OCI-LY7 (cell line): Measurements from ENCODE around the gene THAP7. TPM values are rescaled to one million over a fixed set of nuclear protein-coding genes. Genes with fewer than 3 reads are reported as not detected.
"Not testable (repeated sequence)": the region's sequence is repeated elsewhere in the genome, so short reads cannot be mapped to it uniquely, and the experiment has no call there.

Experiments used
- Bru-seq: library from RNA; stranded (reverse); fragments of 400-500 nt; gene quantifications from one replicate; lab custom pipeline; 2021; lab: Mats Ljungman, UMichigan
- BruChase-seq, 2 experiments: library from RNA; stranded (reverse); fragments of 400-500 nt; gene quantifications; one replicate each; lab custom pipeline; 2021; lab: Mats Ljungman, UMichigan
- BruUV-seq: library from RNA; stranded (reverse); fragments of 400-500 nt; replicated peaks from 2 replicates; lab custom pipeline; 2021; lab: Mats Ljungman, UMichigan
- CTCF ChIA-PET: fragments of 300-600 bp; sonication (Branson Sonifier 250); formaldehyde crosslinking; loops from one replicate; lab custom pipeline; 2022; ENCODE audit warnings: antibody characterized with exemption; ENCODE audit not compliant: unreplicated experiment; lab: Charles Lee
- POLR2A ChIA-PET: fragments of 300-600 bp; sonication (Branson Sonifier 250); formaldehyde crosslinking; loops from one replicate; lab custom pipeline; 2022; ENCODE audit warnings: antibody characterized with exemption; lab: Charles Lee
- DNase-seq: peaks from one replicate; pipeline ENCODE4 v3.0.0-alpha.2; 2015; ENCODE audit warnings: low spot score
- H2AFZ ChIP-seq: fragments of 200-600 bp; sonication (generic), shearing (Covaris generic); 2 replicates; pipeline ENCODE4 v1.6.1; 2014; ENCODE audit warnings: mild to moderate bottlenecking, antibody characterized with exemption, low read length, moderate library complexity
- H3K27ac ChIP-seq: fragments of 200-600 bp; sonication (generic); 2 replicates; pipeline ENCODE4 v1.5.1; 2014; ENCODE audit warnings: mixed run types, low read depth, mild to moderate bottlenecking, moderate library complexity, low read length, inconsistent platforms; ENCODE audit not compliant: poor library complexity, severe bottlenecking
- H3K36me3 ChIP-seq: fragments of 200-600 bp; sonication (generic); 2 replicates; pipeline ENCODE4 v1.6.1; 2014; ENCODE audit warnings: mild to moderate bottlenecking, antibody characterized with exemption, low read length, moderate library complexity, mixed read lengths; ENCODE audit not compliant: insufficient read depth
- H3K4me1 ChIP-seq: fragments of 200-600 bp; sonication (generic); 2 replicates; pipeline ENCODE4 v1.5.1; 2014; ENCODE audit warnings: mild to moderate bottlenecking, low read length; ENCODE audit not compliant: insufficient read depth, poor library complexity, severe bottlenecking
- H3K4me2 ChIP-seq: fragments of 200-600 bp; sonication (generic); 2 replicates; pipeline ENCODE4 v1.6.1; 2014; ENCODE audit warnings: mild to moderate bottlenecking, low read length
- H3K4me3 ChIP-seq: fragments of 200-600 bp; sonication (generic); 2 replicates; pipeline ENCODE4 v1.5.1; 2014; ENCODE audit warnings: mild to moderate bottlenecking, low read depth, low read length; ENCODE audit not compliant: poor library complexity, severe bottlenecking
- H3K79me2 ChIP-seq: fragments of 200-600 bp; sonication (generic); 2 replicates; pipeline ENCODE4 v1.6.1; 2016; ENCODE audit warnings: low read depth, mild to moderate bottlenecking, low read length, moderate library complexity, mixed read lengths; ENCODE audit not compliant: insufficient read depth
- H3K9me2 ChIP-seq: fragments of 200-600 bp; sonication (generic); 2 replicates; pipeline ENCODE4 v1.6.1; 2016; ENCODE audit warnings: mild to moderate bottlenecking, low read length, mixed read lengths; ENCODE audit not compliant: insufficient read depth
- H3K9me3 ChIP-seq: fragments of 200-600 bp; sonication (generic); 2 replicates; pipeline ENCODE4 v1.6.1; 2014; ENCODE audit warnings: mild to moderate bottlenecking, mixed run types, low read length, mixed read lengths
- H4K20me1 ChIP-seq: fragments of 200-600 bp; sonication (generic); 2 replicates; pipeline ENCODE4 v1.6.1; 2014; ENCODE audit warnings: mild to moderate bottlenecking, antibody characterized with exemption, low read length, moderate library complexity, mixed read lengths; ENCODE audit not compliant: insufficient read depth
- CTCF ChIP-seq: fragments of 200-600 bp; sonication (generic); conservative IDR thresholded peaks from 2 replicates; pipeline ENCODE4 v1.5.1; 2014; ENCODE audit warnings: mild to moderate bottlenecking, antibody characterized with exemption, low read length, moderate library complexity, mixed read lengths
- EZH2phosphoT487 ChIP-seq: fragments of 200-600 bp; sonication (generic); IDR thresholded peaks from 2 replicates; pipeline ENCODE4 v1.6.1; 2018; ENCODE audit warnings: low read depth, borderline replicate concordance, mild to moderate bottlenecking, mixed run types, antibody characterized with exemption, low read length, moderate library complexity, mixed read lengths
- intact Hi-C: fragments of 100-400 bp; cut with micrococcal nuclease; formaldehyde crosslinking; loops from one replicate; pipeline ENCODE4 v1.10.0; 2022; ENCODE audit not compliant: unreplicated experiment
- long read RNA-seq: library from polyadenylated mRNA; stranded (forward); transcript quantifications from one replicate; pipeline ENCODE4 v2.0.0, GENCODE V29; 2022
- total RNA-seq, 2 experiments: library from RNA; depleted of rRNA in 1 of 2; stranded (reverse); fragments of >200 nt in 1 of 2; shearing (Covaris generic) in 1 of 2; gene quantifications; 2 replicates each; pipeline ENCODE4 v1.2.3, GENCODE V29; 2014 to 2022

THAP7 gene
- total RNA-seq (2014; rRNA removed; shearing (Covaris generic)) (60.4 and 73.0 TPM in 2 replicates), total RNA-seq (2022) (35.8 and 36.3 TPM in 2 replicates), Bru-seq, nascent RNA (percentile 69 among the genes with signal in this experiment), BruChase-seq, experiment 1, labeled RNA remaining after a 6-hour chase (percentile 57 among the genes with signal in this experiment), BruChase-seq, experiment 2, labeled RNA remaining after a 2-hour chase (percentile 67 among the genes with signal in this experiment)
- long read RNA-seq, transcript THAP7-201 (4 exons, 1,213 nt), result minor isoform, 5 of 43 reads
- long read RNA-seq, transcript THAP7-204 (2 exons, 1,809 nt), result minor isoform, 9 of 43 reads
- long read RNA-seq, transcript THAP7-208 (3 exons, 1,957 nt), result major isoform, 14 of 43 reads
- long read RNA-seq, partial matches to known transcripts, result 1 of 43 reads
- long read RNA-seq, other reads (novel, unspliced or antisense), result 7 of 43 reads

GRCh38 chr22:21001601-21002325, at the start of gene THAP7:
Gene THAP7 (minus strand): TSS chr22:21002118. CDS start chr22:21001911, 207 bp downstream.
- H3K4me3 ChIP-seq, result peak within 1 kb of the TSS; percentile 83
- intact Hi-C loops, result loop anchor here (1.0 to 10.0 kb wide), 3 partner anchors 20 to 147 kb away; partner anchors contain the start of genes CRKL, PI4KA and SNAP29
- H4K20me1 ChIP-seq, result no peaks in the 10 kb centered on the region
- H3K36me3 ChIP-seq, result peaks cover 41% of the 10 kb centered on the region
- ChIA-PET CTCF (no interaction called here), POLR2A (interaction anchor here (0.8 to 1.3 kb wide), 4 partner anchors 12 to 79 kb away, joined by 3 to 4 read pairs (median 4); partner anchors contain the start of gene LZTR1)
- no peaks in the 10 kb centered on the region for H3K9me3 ChIP-seq
- DNase-seq, result peak; percentile 97
- no peak for TF ChIP-seq CTCF
- no peak for TF ChIP-seq EZH2phosphoT487
- H3K4me2 ChIP-seq, result peak within 1 kb of the TSS; percentile 100
- peak within 1 kb of the TSS; percentile 96 for H3K27ac ChIP-seq
- H2AFZ ChIP-seq, result peak within 1 kb of the TSS; percentile 31; the same call in 1 of the 2 replicates
- H3K79me2 ChIP-seq, result peaks cover 30% of the 10 kb centered on the region
- BruUV-seq, result TSS peak; percentile 83
- H3K4me1 ChIP-seq, result peaks cover 36% of the 10 kb centered on the region
- H3K9me2 ChIP-seq, result no peaks in the 10 kb centered on the region

GRCh38 chr22:21051145-21051830, 49.4 kb upstream of the THAP7 start:
- H2AFZ ChIP-seq, result no peak overlapping the region
- H3K9me2 ChIP-seq, result no peaks in the 10 kb centered on the region
- H3K9me3 ChIP-seq, result no peaks in the 10 kb centered on the region
- no peak for DNase-seq
- CTCF ChIA-PET, result no interaction called here
- H3K27ac ChIP-seq, result no peak overlapping the region
- no peaks in the 10 kb centered on the region for H4K20me1 ChIP-seq
- intact Hi-C loops, result no loop called here
- POLR2A ChIA-PET, result no interaction called here
- H3K4me1 ChIP-seq, result peaks cover 16% of the 10 kb centered on the region
- H3K4me3 ChIP-seq, result no peak overlapping the region
- BruUV-seq, result no TSS peak
- H3K79me2 ChIP-seq, result no peaks in the 10 kb centered on the region
- 0 out of 2 replicates have a peak overlapping the region, but pooled peaks have one; percentile 2 for H3K4me2 ChIP-seq
- H3K36me3 ChIP-seq, result no peaks in the 10 kb centered on the region
- TF ChIP-seq CTCF, result no peak
- TF ChIP-seq EZH2phosphoT487, result no peak

- H3K4me2 ChIP-seq, H3K79me2 ChIP-seq, CTCF ChIA-PET, POLR2A ChIA-PET, intact Hi-C loops, H3K4me3 ChIP-seq, H3K9me3 ChIP-seq, H3K27ac ChIP-seq, H4K20me1 ChIP-seq, H2AFZ ChIP-seq, H3K9me2 ChIP-seq, DNase-seq, BruUV-seq, H3K36me3 ChIP-seq, H3K4me1 ChIP-seq: not testable (repeated sequence)
Observed at GRCh38 chr22:21048965-21049364, 47.0 kb upstream of the THAP7 start.

- POLR2A ChIA-PET, H4K20me1 ChIP-seq, H3K36me3 ChIP-seq, H3K4me2 ChIP-seq, H3K79me2 ChIP-seq, intact Hi-C loops, H3K9me2 ChIP-seq, H3K9me3 ChIP-seq, H3K27ac ChIP-seq, H3K4me3 ChIP-seq, DNase-seq, H2AFZ ChIP-seq, BruUV-seq, H3K4me1 ChIP-seq, CTCF ChIA-PET: not testable (repeated sequence)
Observed at GRCh38 chr22:21048448-21048847, 46.5 kb upstream of the THAP7 start.
